Stimulated activated CD8-positive, alpha-beta memory T cell treated with anti-CD3 and anti-CD28 coated beads, Interleukin-2, amount 100 ng/mL, for 1 hour (primary cell): ENCODE measurements around the gene ZMAT2.
A peak's percentile ranks its signal among the peaks of the same experiment; 100 is the strongest.
"Not testable (repeated sequence)": the region's sequence is repeated elsewhere in the genome, so short reads cannot be mapped to it uniquely, and the experiment has no call there.

Experiments
- DNase-seq, 2 donors: peaks; one replicate each; pipeline ENCODE4 v3.0.0-alpha.2; 2020; ENCODE audit warnings: low read depth in 2 of 2

Gene ZMAT2

GRCh38 chr5:140708787-140709186 lies 8.5 kb downstream of the ZMAT2 start:
- not testable (repeated sequence) for DNase-seq

DNA sequence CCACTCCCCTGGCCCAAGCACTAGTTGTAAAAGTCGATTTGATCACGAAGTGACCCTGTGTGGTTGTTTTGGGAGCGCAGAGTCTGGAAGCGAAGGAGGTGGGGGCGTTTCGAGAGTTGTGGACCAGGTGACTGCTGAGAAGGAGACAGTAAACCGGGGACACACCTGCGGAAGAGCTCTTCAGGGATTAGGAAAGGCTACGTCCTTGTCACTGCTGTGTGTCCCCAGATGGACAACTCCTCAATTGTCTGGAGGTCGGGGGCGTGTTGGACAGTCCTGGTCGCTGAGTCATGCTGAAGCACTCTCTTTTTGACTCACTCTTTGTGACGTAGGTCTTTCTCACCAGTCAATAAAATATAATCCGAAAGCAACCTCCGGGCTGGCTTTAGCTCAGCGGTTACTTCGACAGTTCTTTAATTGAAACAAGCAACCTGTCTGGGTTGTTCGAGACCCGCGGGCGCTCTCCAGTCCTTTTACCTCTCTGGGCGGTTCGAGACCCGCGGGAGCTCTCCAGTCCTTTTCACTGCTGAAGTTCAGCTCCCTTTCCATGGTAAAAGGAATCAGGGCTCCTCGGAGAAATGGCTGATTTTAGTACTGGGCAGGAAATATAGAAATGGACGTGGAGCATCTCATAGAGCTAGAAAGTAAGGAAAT lies 10.8 kb downstream of the ZMAT2 start:
- peak; percentile 73 to 84 for DNase-seq

DNA sequence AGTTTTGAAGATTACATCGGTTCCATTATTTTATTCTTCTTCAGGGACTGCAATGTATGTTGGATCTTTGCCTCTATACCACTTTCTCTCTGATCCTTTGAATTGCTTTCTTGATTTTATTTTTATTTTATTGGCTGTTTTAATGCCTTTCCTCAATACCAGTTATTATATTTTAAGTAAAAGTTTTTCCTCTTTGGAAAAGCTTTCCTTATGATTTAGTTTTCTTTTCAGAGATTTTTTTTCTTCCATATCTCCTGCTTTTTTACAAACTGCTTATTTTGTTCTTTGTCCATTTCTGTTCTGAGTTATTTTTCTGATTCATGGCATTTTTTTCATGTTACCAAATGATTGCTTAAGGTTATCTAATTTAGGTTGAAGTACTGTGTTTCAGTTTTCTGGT lies 11.5 kb downstream of the ZMAT2 start:
- DNase-seq = no peak

DNA sequence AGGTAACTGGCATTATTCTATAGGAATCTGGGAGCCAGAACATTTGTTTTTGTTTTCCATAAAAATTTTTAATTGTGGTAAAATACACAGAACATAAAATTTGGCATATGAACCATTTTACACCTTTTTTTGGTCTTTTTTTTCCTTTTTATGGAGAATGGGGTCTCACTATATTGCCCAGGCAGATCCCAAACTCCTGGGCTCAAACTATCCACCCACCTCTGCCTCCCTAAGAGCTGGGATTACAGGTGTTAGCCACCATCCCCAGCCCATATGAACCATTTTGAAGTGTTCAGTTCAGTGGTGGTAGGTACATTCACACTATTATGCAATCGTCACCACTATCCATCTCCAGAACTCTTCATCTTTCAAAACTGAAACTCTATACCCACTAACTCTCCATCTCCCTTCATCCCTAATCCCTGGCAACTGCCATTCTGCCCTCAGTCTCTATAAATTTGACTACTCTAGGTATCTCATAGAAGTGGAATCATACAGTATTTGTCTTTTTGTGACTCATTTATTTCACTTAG lies 13.4 kb downstream of the ZMAT2 start:
- no peak for DNase-seq

DNA sequence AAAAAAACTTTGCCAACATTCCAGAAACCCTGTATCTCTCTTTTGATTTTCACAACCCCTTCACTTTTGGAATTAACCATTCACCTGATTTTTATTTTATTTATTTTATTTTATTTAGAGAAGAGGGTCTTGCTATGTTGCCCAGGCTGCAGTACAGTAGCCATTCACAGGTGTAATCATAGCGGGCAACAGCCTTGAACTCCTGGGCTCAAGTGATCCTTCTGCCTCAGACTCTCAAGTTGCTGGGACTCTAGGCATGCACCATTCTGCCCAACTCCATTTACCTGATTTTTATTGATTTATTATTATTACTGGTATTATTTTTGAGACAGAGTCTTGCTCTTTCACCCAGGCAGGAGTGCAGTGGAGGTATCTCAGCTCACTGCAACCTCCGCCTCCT lies 16.0 kb downstream of the ZMAT2 start:
- not testable (repeated sequence) for DNase-seq

DNA sequence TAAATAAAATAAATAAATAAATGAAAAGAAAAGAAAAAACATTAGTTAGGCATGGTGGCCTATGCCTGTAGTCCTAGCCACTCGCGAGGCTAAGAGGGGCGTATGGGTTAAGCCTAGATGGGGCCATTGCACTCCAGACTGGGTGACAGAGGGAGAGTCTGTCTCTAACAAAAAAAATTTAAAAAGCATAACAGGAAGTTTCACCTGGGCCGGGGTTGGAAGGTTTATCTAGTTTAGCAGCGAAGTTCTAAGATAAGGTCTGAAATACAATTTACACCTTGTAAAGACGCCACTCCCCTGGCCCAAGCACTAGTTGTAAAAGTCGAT lies 18.0 kb downstream of the ZMAT2 start:
- no peak for DNase-seq

DNA sequence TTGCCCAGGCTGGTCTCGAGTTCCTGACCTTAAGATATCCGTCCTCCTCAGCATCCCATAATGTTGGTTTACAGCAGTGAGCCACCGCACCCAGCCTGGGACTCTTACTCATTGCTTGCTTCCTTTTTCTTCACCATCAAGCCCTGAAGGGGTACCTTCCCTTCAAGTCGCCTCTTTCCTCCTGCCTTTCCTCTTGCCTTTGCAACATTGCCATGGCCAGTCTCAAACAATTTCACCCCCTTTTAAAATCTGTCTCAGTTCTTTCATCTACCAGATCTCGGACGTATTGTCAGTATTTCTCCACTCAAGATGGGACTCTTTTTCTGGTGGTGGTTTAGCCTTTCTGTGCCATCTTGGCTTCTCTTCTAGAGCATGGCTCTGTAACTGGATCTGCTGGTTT lies 20.5 kb downstream of the ZMAT2 start:
- DNase-seq = not testable (repeated sequence)

DNA sequence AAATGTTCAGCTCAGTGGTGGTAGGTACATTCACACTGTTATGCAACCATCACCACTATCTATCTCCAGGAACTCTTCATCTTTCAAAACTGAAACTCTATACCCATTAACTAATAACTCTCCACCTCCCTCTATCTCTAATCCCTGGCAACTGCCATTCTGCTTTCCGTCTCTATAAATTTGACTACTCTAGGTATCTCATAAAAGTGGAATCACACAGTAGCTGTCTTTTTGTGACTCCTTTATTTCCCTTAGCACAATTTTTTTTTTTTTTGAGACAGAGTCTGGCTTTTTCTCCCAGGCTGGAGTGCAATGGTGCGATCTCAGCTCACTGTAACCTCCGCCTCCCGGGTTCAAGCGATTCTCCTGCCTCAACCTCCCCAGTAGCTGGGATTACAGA lies 21.1 kb downstream of the ZMAT2 start:
- not testable (repeated sequence) for DNase-seq

DNA sequence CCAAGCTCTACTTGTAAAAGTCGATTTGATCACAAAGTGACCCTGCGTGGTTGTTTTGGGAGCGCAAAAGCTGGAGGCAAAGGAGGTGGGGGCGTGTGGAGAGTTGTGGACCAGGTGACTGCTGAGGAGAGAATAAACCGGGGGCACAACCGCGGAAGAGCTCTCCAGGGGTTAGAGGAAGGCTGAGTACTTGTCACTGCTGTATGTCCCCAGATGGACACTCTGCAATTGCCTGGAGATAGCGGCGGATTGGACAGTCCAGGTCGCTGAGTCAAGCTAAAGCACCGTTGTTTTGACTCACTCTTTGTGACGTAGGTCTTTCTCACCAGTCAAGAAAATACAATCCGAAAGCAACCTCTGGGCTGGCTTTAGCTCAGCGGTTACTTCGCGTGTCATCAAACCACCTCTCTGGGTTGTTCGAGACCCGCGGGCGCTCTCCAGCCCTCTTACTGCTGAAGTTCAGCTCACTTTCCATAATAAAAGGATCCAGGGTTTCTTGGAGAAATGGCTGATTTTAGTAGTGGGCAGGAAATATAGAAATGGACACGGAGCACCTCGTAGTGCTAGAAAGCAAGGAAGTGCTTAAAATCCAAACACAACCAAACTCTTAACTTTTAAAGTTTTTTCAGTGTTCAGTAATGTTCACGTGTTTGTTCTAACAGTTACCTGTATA lies 25.7 kb downstream of the ZMAT2 start:
- DNase-seq = peak; percentile 9 to 27

DNA sequence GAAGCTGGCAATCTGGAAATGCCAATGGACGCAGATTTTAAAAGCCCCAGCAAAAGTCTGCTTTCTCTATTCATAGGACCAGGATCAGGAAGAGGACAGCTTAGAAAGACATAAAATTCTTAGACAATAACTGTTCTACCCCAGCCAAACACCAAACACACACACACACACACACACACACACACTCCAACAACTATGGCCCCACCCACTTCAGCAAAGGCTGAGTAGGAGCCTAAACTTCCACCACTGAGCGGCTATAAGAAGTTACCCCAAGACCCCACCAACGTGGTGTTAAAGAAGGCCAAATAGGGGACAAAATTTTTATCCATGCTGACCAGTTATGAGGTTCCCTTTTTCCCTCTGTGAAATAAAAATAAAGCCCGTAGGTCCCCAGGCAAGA lies 32.9 kb downstream of the ZMAT2 start:
- no peak for DNase-seq

GRCh38 chr5:140734354-140734753 lies 34.1 kb downstream of the ZMAT2 start:
- DNase-seq = no peak

DNA sequence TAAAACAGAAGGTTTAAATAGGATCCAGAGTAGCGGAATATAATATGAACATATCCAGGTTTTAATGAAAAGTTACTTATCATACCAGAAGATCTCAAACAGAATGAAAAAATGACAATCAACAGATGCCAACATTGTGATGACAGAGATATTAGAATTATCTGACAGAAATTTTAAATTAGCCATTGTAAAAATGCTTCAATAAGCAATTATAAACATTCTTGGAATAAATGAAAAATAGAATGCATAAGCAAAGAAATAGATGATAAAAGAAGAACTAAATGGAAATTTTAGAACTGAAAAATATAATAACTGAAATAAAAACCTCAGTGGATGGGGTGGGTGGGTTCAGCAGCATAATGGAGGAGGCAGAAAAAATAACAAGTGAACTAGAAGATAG lies 37.2 kb downstream of the ZMAT2 start:
- no peak for DNase-seq

DNA sequence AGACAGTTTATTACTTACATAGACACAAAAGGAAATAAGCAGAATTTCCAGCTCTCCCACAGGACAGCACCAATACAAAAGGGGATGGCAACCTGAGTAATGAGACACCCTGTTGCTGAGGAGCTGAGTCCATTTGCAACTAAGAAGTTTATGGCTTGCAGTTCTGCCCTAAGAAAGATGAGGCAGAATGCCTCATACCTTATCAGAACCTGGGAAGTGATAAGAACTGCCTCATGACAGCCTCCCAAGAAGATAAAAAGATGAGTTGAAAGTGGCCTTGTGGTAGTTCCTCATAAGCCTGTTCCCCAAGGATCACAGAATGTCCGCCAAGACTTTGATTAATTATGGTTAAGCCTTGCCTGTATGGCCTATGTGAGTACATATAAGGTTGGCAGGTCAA lies 41.7 kb downstream of the ZMAT2 start:
- DNase-seq = no peak

DNA sequence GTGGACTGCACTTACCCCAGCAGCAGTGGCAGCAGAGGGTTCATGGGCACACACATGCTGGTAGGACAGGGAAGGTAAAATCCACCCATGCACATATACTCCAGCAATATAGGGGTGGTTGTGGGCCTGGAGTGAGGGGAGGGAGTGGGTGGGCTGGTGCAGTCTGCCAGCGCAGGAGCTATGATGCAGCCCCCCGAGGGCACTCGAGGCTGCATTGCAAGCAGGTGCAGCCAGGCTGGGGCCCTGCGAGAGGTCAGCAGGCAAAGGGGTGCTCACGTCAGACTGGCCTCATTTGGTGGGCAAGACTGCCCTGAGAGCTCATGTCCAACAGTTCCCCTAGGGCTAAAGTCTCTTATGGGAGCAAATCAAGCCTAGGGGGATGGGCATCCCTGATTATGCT lies 53.3 kb downstream of the ZMAT2 start:
- no peak for DNase-seq
